ENCODE data around the gene GPR15LG.

GRCh38 chr10:84177541-84178141 lies 4.0 kb downstream of the GPR15LG start:
- TF ChIP-seq TCF7L2 (IDR thresholded peaks at IDR 0.05; ENCODE audit: borderline replicate concordance, extremely low read depth, insufficient read depth, insufficient read length) = no peak
- no peak for TF ChIP-seq CTCF (IDR thresholded peaks at IDR 0.05 in 2 of 3, conservative IDR thresholded peaks at IDR 0.05 in 1 of 3; ENCODE audit: borderline replicate concordance in 1 of 3, insufficient read depth in 1 of 3, low read depth in 2 of 3, low read length in 2 of 3)
- no peak for TF ChIP-seq MAX (IDR thresholded peaks at IDR 0.05)
- no peak for TF ChIP-seq ELF1 (IDR thresholded peaks at IDR 0.05; ENCODE audit: borderline replicate concordance, low read depth)
- no peak for TF ChIP-seq POLR2AphosphoS5 (IDR thresholded peaks at IDR 0.05; ENCODE audit: low read depth, low read length)
- no peak for TF ChIP-seq JUND (IDR thresholded peaks at IDR 0.05)
- no peak for TF ChIP-seq POLR2A (IDR thresholded peaks at IDR 0.05; ENCODE audit: borderline replicate concordance, extremely low read depth, insufficient read depth, insufficient read length)
